OCI-LY3 (cell line): Measurements from ENCODE around the gene EDNRA.

Experiments used
- H2AFZ ChIP-seq: fragments of 200-600, 300-600 bp; shearing (Covaris generic); 2 replicates; pipeline ENCODE4 v1.6.0; 2014; ENCODE audit warnings: antibody characterized with exemption, low read depth, low read length
- H3K27ac ChIP-seq: fragments of 200-600, 300-600 bp; sonication (generic); 2 replicates; pipeline ENCODE4 v1.5.1; 2014; ENCODE audit warnings: mild to moderate bottlenecking, low read length, moderate library complexity, mixed read lengths
- H3K27me3 ChIP-seq: fragments of 200-600, 300-600 bp; sonication (generic); 2 replicates; pipeline ENCODE4 v1.6.1; 2014; ENCODE audit warnings: low read depth, low read length, mixed read lengths
- H3K36me3 ChIP-seq: fragments of 200-600, 300-600 bp; sonication (generic); replicated peaks from 2 replicates; pipeline ENCODE3; 2014; ENCODE audit warnings: low read depth, low read length, mixed read lengths
- H3K4me1 ChIP-seq: fragments of 300-600, 200-600 bp; sonication (generic); 2 replicates; pipeline ENCODE4 v1.6.1; 2014; ENCODE audit warnings: low read length, mixed read lengths
- H3K4me2 ChIP-seq: fragments of 200-600, 300-600 bp; sonication (generic); 2 replicates; pipeline ENCODE4 v1.6.1; 2014; ENCODE audit warnings: low read length, mixed read lengths
- H3K4me3 ChIP-seq: fragments of 300-600, 200-600 bp; sonication (generic); 2 replicates; pipeline ENCODE4 v1.5.1; 2014; ENCODE audit warnings: antibody characterized with exemption, mild to moderate bottlenecking, low read length, moderate library complexity
- H3K79me2 ChIP-seq: fragments of 300-600, 200-600 bp; shearing (Covaris generic); 2 replicates; pipeline ENCODE4 v1.6.1; 2014; ENCODE audit warnings: mild to moderate bottlenecking, low read length, mixed read lengths
- H3K9ac ChIP-seq: fragments of 300-600, 200-600 bp; shearing (Covaris generic); 2 replicates; pipeline ENCODE4 v1.6.0; 2014; ENCODE audit warnings: mild to moderate bottlenecking, low read length, moderate library complexity
- H3K9me3 ChIP-seq: fragments of 200-600, 300-600 bp; shearing (Covaris generic); 2 replicates; pipeline ENCODE4 v1.6.1; 2014; ENCODE audit warnings: low read length, mixed read lengths; ENCODE audit not compliant: insufficient read depth
- H4K20me1 ChIP-seq: fragments of 200-600, 300-600 bp; sonication (generic); 2 replicates; pipeline ENCODE4 v1.6.1; 2016; ENCODE audit warnings: low read length, mixed read lengths; ENCODE audit not compliant: insufficient read depth
- CTCF ChIP-seq: fragments of 200-600, 300-600 bp; sonication (generic); IDR thresholded peaks from 2 replicates; pipeline ENCODE4 v1.5.1; 2014; ENCODE audit warnings: antibody characterized with exemption, low read length, low read depth
- EZH2phosphoT487 ChIP-seq: fragments of 200-600 bp; shearing (Covaris generic); IDR thresholded peaks from 2 replicates; pipeline ENCODE4 v1.6.1; 2018; ENCODE audit warnings: antibody characterized with exemption, mixed run types, low read depth

EDNRA gene

DNA sequence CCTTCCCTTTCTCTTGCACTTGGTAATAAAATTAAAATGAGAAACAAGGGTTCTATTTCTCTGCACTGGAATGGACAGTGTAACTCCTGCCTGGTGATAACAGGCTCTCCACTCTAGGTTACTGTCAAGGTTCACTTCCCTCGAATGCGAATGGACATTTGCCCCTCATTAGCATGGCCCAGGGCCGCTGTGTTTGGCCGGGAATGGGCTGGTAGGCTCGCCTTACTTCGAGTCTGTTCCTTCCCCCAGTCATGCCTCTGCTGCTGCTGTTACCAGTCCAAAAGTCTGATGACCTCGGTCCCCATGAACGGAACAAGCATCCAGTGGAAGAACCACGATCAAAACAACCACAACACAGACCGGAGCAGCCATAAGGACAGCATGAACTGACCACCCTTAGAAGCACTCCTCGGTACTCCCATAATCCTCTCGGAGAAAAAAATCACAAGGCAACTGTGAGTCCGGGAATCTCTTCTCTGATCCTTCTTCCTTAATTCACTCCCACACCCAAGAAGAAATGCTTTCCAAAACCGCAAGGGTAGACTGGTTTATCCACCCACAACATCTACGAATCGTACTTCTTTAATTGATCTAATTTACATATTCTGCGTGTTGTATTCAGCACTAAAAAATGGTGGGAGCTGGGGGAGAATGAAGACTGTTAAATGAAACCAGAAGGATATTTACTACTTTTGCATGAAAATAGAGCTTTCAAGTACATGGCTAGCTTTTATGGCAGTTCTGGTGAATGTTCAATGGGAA, 61.5 kb downstream of the EDNRA start:
- TF ChIP-seq CTCF = no peak
- TF ChIP-seq EZH2phosphoT487 = no peak
- Histone ChIP-seq H3K4me2 (no peak overlapping the region), H3K79me2 (no peaks in the 10 kb centered on the region), H3K4me3 (no peak overlapping the region), H3K27ac (no peak overlapping the region), H3K9me3 (no peaks in the 10 kb centered on the region), H3K4me1 (no peaks in the 10 kb centered on the region), H2AFZ (no peak overlapping the region), H4K20me1 (no peaks in the 10 kb centered on the region), H3K9ac (no peak overlapping the region), H3K27me3 (no peaks in the 10 kb centered on the region), H3K36me3 (no peaks in the 10 kb centered on the region)

DNA sequence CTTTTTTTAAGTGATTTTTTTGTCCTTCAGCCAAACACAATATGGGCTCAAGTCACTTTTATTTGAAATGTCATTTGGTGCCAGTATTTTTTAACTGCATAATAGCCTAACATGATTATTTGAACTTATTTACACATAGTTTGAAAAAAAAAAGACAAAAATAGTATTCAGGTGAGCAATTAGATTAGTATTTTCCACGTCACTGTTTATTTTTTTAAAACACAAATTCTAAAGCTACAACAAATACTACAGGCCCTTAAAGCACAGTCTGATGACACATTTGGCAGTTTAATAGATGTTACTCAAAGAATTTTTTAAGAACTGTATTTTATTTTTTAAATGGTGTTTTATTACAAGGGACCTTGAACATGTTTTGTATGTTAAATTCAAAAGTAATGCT, 62.1 kb downstream of the EDNRA start:
- no peaks in the 10 kb centered on the region for H3K9me3 ChIP-seq
- H3K4me3 ChIP-seq = no peak overlapping the region
- no peaks in the 10 kb centered on the region for H3K27me3 ChIP-seq
- no peaks in the 10 kb centered on the region for H4K20me1 ChIP-seq
- H3K27ac ChIP-seq = no peak overlapping the region
- H3K79me2 ChIP-seq = no peaks in the 10 kb centered on the region
- no peak overlapping the region for H3K9ac ChIP-seq
- no peak overlapping the region for H2AFZ ChIP-seq
- H3K4me1 ChIP-seq = no peaks in the 10 kb centered on the region
- H3K4me2 ChIP-seq = no peak overlapping the region
- no peak for TF ChIP-seq CTCF
- no peak for TF ChIP-seq EZH2phosphoT487
- H3K36me3 ChIP-seq = no peaks in the 10 kb centered on the region

- H3K36me3 ChIP-seq = no peaks in the 10 kb centered on the region
Measured at GRCh38 chr4:147546349-147546748, 65.5 kb downstream of the EDNRA start.

More at GRCh38 chr4:147546349-147546748, 65.5 kb downstream of the EDNRA start:
- no peaks in the 10 kb centered on the region for H3K9me3 ChIP-seq
- no peak overlapping the region for H3K4me3 ChIP-seq
- H3K27ac ChIP-seq = no peak overlapping the region
- H3K4me1 ChIP-seq = peaks cover 14% of the 10 kb centered on the region
- no peak overlapping the region for H3K9ac ChIP-seq
- TF ChIP-seq EZH2phosphoT487 (no peak), CTCF (no peak)
- H3K79me2 ChIP-seq = no peaks in the 10 kb centered on the region
- H2AFZ ChIP-seq = no peak overlapping the region
- no peak overlapping the region for H3K4me2 ChIP-seq
- H4K20me1 ChIP-seq = no peaks in the 10 kb centered on the region
- H3K27me3 ChIP-seq = no peaks in the 10 kb centered on the region
